Adrenal gland (tissue), 12 donors: ENCODE data around the gene CIB4. TPM values are rescaled to one million over a fixed set of nuclear protein-coding genes. Genes with fewer than 3 reads are reported as not detected.

Source experiments
- DNase-seq, 7 donors: peaks; one replicate each; pipeline ENCODE4 v3.0.0-alpha.2; 2019 to 2020
- H3K27ac ChIP-seq, 5 donors: fragments of 200-600 bp; sonication (generic) in 4 of 5; 1 replicate in 3 of 5; 2 replicates in 2 of 5; pipeline versions ENCODE4 v1.5.1 to v1.8.0; 2016 to 2020; ENCODE audit warnings: mild to moderate bottlenecking in 1 of 5
- H3K27me3 ChIP-seq: fragments of 200-600 bp; 2 replicates; pipeline ENCODE4 v1.8.0; 2021
- H3K36me3 ChIP-seq, 2 donors: fragments of 200-600 bp; replicated peaks in 1 of 2; 1 replicate in 1 of 2; 2 replicates in 1 of 2; pipeline versions ENCODE4 v1.5.1 to v1.8.0; 2018 to 2022
- H3K4me1 ChIP-seq, 2 donors: fragments of 200-600 bp; replicated peaks in 1 of 2; 1 replicate in 1 of 2; 2 replicates in 1 of 2; pipeline versions ENCODE4 v1.5.1 to v1.8.0; 2018 to 2021
- H3K4me3 ChIP-seq, 4 donors: fragments of 200-600 bp; sonication (generic) in 3 of 4; one replicate each; pipeline ENCODE4 v1.5.1; 2016 to 2018
- H3K9me3 ChIP-seq, 3 donors: fragments of 200-600 bp; sonication (generic) in 1 of 3; replicated peaks in 1 of 3; 1 replicate in 2 of 3; 2 replicates in 1 of 3; pipeline versions ENCODE4 v1.5.1 to v1.8.0; 2016 to 2021
- CTCF ChIP-seq, 6 experiments: fragments of 450-650 bp in 4 of 6; fragments of 200-600 bp in 2 of 6; sonication (generic) in 1 of 6; IDR thresholded peaks; 1 replicate in 5 of 6; 2 replicates in 1 of 6; pipeline versions ENCODE4 v1.5.1 to v1.8.0; 2016 to 2021; ENCODE audit warnings: antibody characterized with exemption in 6 of 6, mild to moderate bottlenecking in 2 of 6, moderate library complexity in 1 of 6
- POLR2A ChIP-seq, 2 donors: fragments of 450-650 bp; IDR thresholded peaks; one replicate each; pipeline ENCODE4 v1.6.1; 2017; ENCODE audit warnings: antibody characterized with exemption in 2 of 2, mild to moderate bottlenecking in 2 of 2, moderate library complexity in 1 of 2
- WGBS, 4 donors: extraction: QIAGEN DNeasy Blood & Tissue Kit in 2 of 4; methylation state at CpG; one replicate each; pipeline versions ENCODE4 v1.1.5 to v1.1.7; 2013 to 2017; 5-methylcytosine and 5-hydroxymethylcytosine counted together
- intact Hi-C, 2 donors: fragments of 100-400 bp; cut with DNase I; formaldehyde crosslinking; loops; one replicate each; pipeline versions ENCODE4 v1.14.1 to v1.15.0; 2022 to 2023
- polyA plus RNA-seq, 3 donors: library from polyadenylated mRNA; stranded (reverse); fragments of 200-250 nt in 2 of 3; fragments of 350-450 nt in 1 of 3; fragmentation: Illumina TruSeq in 1 of 3; extraction: RNeasy Lipid Tissue Mini Kit (QIAGEN cat#74804) in 1 of 3; gene quantifications; one replicate each; pipeline ENCODE4 v1.2.3, GENCODE V29; 2013 to 2014
- total RNA-seq, 9 donors: library from RNA; depleted of rRNA in 4 of 9; stranded (reverse); fragments of >200 nt in 4 of 9; fragments of 120-200 nt in 1 of 9; fragmentation: NEBNext Ultra II Directional in 1 of 9; extraction: Animal tissue kit (Norgen Biotek cat#: 25700) in 1 of 9; gene quantifications; one replicate each; pipeline versions ENCODE4 v1.1.0 to v1.2.4, GENCODE V29; 2013 to 2023
- donor health status: healthy with polysubstance abuse.
- donor health status: Bipolar disorder and iron deficiency.
- donor health status: DM: yes; HTN: yes; CAD: no.
- donor health status: DM: no; HTN: no; CAD: no.
- donor health status: DM: no; HTN: no; CAD: no.
- donor health status: DM: yes; HTN: yes; CAD: no.

Gene CIB4
- total and polyA plus RNA-seq, 12 donors, result 2.2 to 10.1 (median 3.5) TPM; not detected in 2

GRCh38 chr2:26598996-26599373, 42.2 kb downstream of the CIB4 start:
- Histone ChIP-seq H3K36me3 (no peaks in the 10 kb centered on the region), H3K27ac (peak overlapping the region in 4 of 5 donors; percentile 39 to 79 (median 59)), H3K4me1 (peaks cover 17 to 21% of the 10 kb centered on the region in 2 donors), H3K27me3 (no peaks in the 10 kb centered on the region), H3K4me3 (no peak overlapping the region), H3K9me3 (no peaks in the 10 kb centered on the region)
- no peak for DNase-seq
- WGBS, 4 donors, result 47 to 59% (median 48%) methylated on average over 4 of the region's 4 CpGs
- intact Hi-C loops, result no loop called here
- TF ChIP-seq CTCF (IDR thresholded peaks at IDR 0.05) (no peak), POLR2A (IDR thresholded peaks at IDR 0.05) (no peak)

GRCh38 chr2:26598336-26598995, 42.7 kb downstream of the CIB4 start:
- no peaks in the 10 kb centered on the region for H3K27me3 ChIP-seq
- peaks cover 17 to 21% of the 10 kb centered on the region in 2 donors for H3K4me1 ChIP-seq
- intact Hi-C loops, result no loop called here
- no peak for TF ChIP-seq POLR2A (IDR thresholded peaks at IDR 0.05)
- TF ChIP-seq CTCF (IDR thresholded peaks at IDR 0.05), result no peak
- WGBS, 4 donors, result 51 to 56% (median 53%) methylated on average over 10 to 13 of the region's 13 CpGs
- no peak overlapping the region for H3K4me3 ChIP-seq
- peak in 3 of 7 donors; percentile 46 to 65 (median 49) for DNase-seq
- H3K36me3 ChIP-seq, result no peaks in the 10 kb centered on the region
- H3K27ac ChIP-seq, result peak overlapping the region in 4 of 5 donors; percentile 46 to 79 (median 67)
- H3K9me3 ChIP-seq, result no peaks in the 10 kb centered on the region

- DNase-seq, result no peak
- WGBS, 4 donors, result 16 to 26% (median 23%) methylated on average over 2 of the region's 2 CpGs
- Histone ChIP-seq H3K27me3 (no peaks in the 10 kb centered on the region), H3K27ac (peak overlapping the region in 2 of 5 donors; percentile 62 to 79), H3K36me3 (no peaks in the 10 kb centered on the region), H3K9me3 (no peaks in the 10 kb centered on the region), H3K4me1 (peaks cover 17 to 21% of the 10 kb centered on the region in 2 donors), H3K4me3 (no peak overlapping the region)
- intact Hi-C loops, result no loop called here
- TF ChIP-seq POLR2A (IDR thresholded peaks at IDR 0.05) (no peak), CTCF (IDR thresholded peaks at IDR 0.05) (no peak)
These were observed 44.0 kb downstream of the CIB4 start for GRCh38 chr2:26597197-26597596.

- Histone ChIP-seq H3K36me3 (no peaks in the 10 kb centered on the region), H3K4me3 (no peak overlapping the region), H3K4me1 (peaks cover 17 to 21% of the 10 kb centered on the region in 2 donors), H3K9me3 (no peaks in the 10 kb centered on the region), H3K27ac (no peak overlapping the region), H3K27me3 (no peaks in the 10 kb centered on the region)
- TF ChIP-seq CTCF (IDR thresholded peaks at IDR 0.05) (no peak), POLR2A (IDR thresholded peaks at IDR 0.05) (no peak)
- WGBS, 4 donors, result 86 to 92% (median 87%) methylated on average over 7 of the region's 7 CpGs
- DNase-seq, result peak in 2 of 7 donors; percentile 2 to 10
- intact Hi-C loops, result no loop called here
These were observed 46.0 kb downstream of the CIB4 start for GRCh38 chr2:26595146-26595545.
